PFSK-1 (cell line): Measurements from ENCODE around the gene SEPHS2.

ENCODE experiments used
- FOXP2 ChIP-seq: optimal IDR thresholded peaks from 2 replicates; pipeline ENCODE3; 2011; ENCODE audit warnings: borderline replicate concordance, control low read depth, inconsistent platforms; ENCODE audit not compliant: insufficient read depth; ENCODE audit errors: extremely low read length, extremely low read depth
- POLR2AphosphoS5 ChIP-seq: IDR thresholded peaks from 2 replicates; pipeline ENCODE4 v1.6.1; 2012; ENCODE audit warnings: low read depth, mild to moderate bottlenecking, control low read depth, low read length, moderate library complexity
- SIN3A ChIP-seq: IDR thresholded peaks from 2 replicates; pipeline ENCODE4 v1.6.1; 2012; ENCODE audit warnings: mild to moderate bottlenecking, low read length, moderate library complexity, borderline replicate concordance; ENCODE audit not compliant: insufficient read depth
- TAF1 ChIP-seq: IDR thresholded peaks from 2 replicates; pipeline ENCODE4 v1.6.1; 2012; ENCODE audit warnings: low read length, control low read depth, borderline replicate concordance; ENCODE audit not compliant: insufficient read depth
- TF ChIP-seq, protein P1 (sequence below), 2 experiments: IDR thresholded peaks; 2 replicates each; pipeline versions ENCODE4 v1.6.1 to v1.8.0; 2011 to 2012; ENCODE audit warnings: low read depth in 2 of 2, low read length in 2 of 2, control low read depth in 1 of 2, inconsistent platforms in 1 of 2, mild to moderate bottlenecking in 1 of 2, moderate library complexity in 1 of 2; ENCODE audit not compliant: insufficient read depth in 1 of 2

The SEPHS2 gene

DNA sequence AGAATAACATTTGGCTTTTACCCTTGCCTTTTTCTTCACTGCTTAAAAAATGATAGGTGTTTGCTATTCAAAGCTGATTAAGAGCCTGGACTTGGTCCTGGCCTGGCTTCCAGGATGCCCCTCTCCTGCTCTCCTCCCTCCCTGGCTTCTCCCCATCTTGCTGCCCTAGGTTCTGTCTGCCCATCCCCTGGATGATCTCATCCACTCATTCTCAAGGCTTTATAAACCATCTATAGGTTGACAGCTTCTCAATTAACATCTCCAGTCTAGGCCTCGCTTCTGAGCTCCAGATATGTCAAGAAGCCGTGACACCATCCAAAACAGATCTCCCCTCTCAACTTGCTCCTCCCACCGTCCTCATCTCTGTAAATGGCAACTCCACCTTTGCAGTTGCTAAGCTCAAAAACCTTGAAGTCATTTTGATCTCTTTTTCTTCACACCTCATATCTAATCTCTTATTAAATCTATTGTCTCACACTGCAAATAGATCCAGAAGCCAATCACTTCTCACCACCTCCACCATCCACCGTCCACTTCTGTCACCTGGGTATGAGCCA lies 29.5 kb downstream of the SEPHS2 start:
- no peak for TF ChIP-seq SIN3A
- TF ChIP-seq FOXP2: no peak
- no peak for TF ChIP-seq POLR2AphosphoS5
- TF ChIP-seq TAF1: no peak
- TF ChIP-seq, protein P1, sequence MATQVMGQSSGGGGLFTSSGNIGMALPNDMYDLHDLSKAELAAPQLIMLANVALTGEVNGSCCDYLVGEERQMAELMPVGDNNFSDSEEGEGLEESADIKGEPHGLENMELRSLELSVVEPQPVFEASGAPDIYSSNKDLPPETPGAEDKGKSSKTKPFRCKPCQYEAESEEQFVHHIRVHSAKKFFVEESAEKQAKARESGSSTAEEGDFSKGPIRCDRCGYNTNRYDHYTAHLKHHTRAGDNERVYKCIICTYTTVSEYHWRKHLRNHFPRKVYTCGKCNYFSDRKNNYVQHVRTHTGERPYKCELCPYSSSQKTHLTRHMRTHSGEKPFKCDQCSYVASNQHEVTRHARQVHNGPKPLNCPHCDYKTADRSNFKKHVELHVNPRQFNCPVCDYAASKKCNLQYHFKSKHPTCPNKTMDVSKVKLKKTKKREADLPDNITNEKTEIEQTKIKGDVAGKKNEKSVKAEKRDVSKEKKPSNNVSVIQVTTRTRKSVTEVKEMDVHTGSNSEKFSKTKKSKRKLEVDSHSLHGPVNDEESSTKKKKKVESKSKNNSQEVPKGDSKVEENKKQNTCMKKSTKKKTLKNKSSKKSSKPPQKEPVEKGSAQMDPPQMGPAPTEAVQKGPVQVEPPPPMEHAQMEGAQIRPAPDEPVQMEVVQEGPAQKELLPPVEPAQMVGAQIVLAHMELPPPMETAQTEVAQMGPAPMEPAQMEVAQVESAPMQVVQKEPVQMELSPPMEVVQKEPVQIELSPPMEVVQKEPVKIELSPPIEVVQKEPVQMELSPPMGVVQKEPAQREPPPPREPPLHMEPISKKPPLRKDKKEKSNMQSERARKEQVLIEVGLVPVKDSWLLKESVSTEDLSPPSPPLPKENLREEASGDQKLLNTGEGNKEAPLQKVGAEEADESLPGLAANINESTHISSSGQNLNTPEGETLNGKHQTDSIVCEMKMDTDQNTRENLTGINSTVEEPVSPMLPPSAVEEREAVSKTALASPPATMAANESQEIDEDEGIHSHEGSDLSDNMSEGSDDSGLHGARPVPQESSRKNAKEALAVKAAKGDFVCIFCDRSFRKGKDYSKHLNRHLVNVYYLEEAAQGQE (IDR thresholded peaks at IDR 0.05; ENCODE audit: insufficient read depth in 1 of 2, low read depth in 2 of 2, low read length in 2 of 2): no peak

DNA sequence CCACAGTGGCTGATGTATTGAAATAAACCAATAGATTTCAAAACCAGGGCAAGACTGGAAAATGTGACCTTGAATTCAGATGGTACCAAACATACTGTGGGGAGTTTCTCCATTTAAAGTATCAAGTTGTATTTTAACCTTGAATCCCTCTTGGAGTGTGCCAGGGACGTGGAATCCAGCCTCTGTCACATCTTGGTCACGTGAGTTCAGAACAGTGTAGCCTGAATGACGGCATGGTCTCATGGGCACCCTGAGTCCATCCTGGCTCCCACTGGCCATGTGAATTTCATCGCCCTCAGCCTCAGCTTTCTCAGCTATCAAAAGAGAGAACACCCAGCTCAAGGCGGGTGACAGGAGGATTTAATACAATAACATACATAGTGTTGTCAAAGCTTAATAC lies 31.5 kb downstream of the SEPHS2 start:
- TF ChIP-seq SIN3A: no peak
- no peak for TF ChIP-seq POLR2AphosphoS5
- TF ChIP-seq FOXP2: no peak
- TF ChIP-seq, protein P1 (IDR thresholded peaks at IDR 0.05; ENCODE audit: insufficient read depth in 1 of 2, low read depth in 2 of 2, low read length in 2 of 2): no peak
- TF ChIP-seq TAF1: no peak

DNA sequence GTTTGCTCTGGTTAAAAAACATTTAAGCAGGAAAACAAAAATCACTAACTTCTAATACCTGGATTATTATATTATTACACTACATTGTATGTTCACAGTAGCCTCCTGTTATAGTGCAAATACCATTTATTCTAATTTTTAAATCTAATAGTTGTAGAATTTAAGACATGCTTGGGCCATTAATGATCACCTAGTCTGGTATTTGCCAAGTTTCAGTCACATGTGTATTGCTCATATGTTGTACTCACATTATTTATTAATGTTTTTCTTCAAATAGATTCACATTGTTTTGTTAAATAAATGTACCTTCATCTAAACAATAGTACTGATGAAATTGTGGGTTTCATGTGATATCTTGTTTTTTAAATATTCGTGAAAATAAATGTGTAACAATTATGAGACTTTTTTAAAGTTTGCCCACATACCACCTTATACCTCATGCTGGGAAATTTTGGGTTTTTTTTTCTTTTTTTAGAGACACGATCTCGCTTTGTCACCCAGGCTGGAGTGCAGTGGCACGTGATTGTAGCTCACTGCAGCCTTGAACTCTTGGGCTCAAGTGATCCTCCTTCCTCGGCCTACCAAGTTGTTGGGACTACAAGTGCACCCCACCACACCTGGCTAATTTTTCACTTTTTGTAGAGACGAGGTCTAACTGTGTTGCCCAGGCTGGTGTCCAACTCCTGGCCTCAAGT lies 32.4 kb downstream of the SEPHS2 start:
- TF ChIP-seq FOXP2 (no peak), POLR2AphosphoS5 (no peak), TAF1 (no peak), SIN3A (no peak)
- TF ChIP-seq, protein P1 (IDR thresholded peaks at IDR 0.05; ENCODE audit: insufficient read depth in 1 of 2, low read depth in 2 of 2, low read length in 2 of 2): no peak

DNA sequence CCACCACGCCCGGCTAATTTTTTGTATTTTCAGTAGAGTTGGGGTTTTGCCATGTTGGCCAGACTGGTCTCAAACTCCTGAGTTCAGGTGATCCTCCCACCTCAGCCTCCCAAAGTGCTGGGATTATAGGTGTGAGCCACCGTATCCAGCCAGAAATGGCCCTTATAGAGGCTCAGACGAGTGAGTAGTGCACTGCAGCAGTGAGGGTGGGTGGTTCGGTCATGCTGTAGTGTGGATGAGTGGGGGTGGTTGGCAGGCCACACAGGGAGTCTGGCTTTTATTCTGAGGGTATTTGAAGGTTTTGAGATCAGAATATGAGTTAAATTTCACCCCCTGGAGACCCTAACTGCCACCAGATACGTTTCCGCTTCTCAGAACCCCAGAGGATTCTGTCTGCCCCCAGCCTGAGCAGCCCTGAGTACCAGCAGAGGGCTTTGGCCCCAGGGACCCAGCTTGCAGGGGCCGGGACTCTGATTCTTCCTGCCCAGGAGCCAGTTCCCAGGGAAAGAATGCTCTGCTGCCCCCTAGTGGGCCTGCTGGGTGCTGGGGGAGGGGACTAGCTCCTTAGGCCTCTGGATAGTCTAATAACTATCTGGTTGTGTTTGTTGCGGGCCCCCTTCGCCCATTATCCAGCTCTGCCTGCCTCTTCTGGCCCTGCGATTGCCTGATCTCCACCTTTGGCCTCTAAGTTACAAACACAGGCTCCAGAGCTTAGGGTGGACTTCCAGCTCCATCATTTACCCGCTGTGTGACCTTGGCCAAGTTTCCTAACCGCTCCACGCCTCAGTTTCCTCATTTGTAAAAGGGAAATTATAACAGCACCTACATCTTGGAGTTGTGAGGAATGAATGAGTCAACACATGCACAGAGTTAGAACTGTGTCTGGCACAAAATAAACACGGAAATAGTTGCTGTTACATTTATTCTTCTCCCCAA lies 36.3 kb downstream of the SEPHS2 start:
- TF ChIP-seq, protein P1 (IDR thresholded peaks at IDR 0.05; ENCODE audit: insufficient read depth in 1 of 2, low read depth in 2 of 2, low read length in 2 of 2): no peak
- TF ChIP-seq FOXP2: no peak
